Measurements from ENCODE around the gene REELD1.

GRCh38 chr4:146255874-146256273 lies 41.5 kb downstream of the REELD1 start:
- TF ChIP-seq, protein P1, sequence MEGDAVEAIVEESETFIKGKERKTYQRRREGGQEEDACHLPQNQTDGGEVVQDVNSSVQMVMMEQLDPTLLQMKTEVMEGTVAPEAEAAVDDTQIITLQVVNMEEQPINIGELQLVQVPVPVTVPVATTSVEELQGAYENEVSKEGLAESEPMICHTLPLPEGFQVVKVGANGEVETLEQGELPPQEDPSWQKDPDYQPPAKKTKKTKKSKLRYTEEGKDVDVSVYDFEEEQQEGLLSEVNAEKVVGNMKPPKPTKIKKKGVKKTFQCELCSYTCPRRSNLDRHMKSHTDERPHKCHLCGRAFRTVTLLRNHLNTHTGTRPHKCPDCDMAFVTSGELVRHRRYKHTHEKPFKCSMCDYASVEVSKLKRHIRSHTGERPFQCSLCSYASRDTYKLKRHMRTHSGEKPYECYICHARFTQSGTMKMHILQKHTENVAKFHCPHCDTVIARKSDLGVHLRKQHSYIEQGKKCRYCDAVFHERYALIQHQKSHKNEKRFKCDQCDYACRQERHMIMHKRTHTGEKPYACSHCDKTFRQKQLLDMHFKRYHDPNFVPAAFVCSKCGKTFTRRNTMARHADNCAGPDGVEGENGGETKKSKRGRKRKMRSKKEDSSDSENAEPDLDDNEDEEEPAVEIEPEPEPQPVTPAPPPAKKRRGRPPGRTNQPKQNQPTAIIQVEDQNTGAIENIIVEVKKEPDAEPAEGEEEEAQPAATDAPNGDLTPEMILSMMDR (IDR thresholded peaks at IDR 0.05 in 4 of 5, conservative IDR thresholded peaks at IDR 0.05 in 1 of 5) = no peak
- no peak for TF ChIP-seq POLR2A (IDR thresholded peaks at IDR 0.05)

Measured in gastrocnemius medialis (tissue), 4 donors.